HG03457 (cell line): ENCODE results near the gene CHIC2.

Source experiments
- ATAC-seq: cut with Tn5 transposase; IDR thresholded peaks from one replicate; pipeline ENCODE4 v1.9.1; 2021; ENCODE audit warnings: moderate number of reproducible peaks; ENCODE audit not compliant: unreplicated experiment

CHIC2 gene

DNA sequence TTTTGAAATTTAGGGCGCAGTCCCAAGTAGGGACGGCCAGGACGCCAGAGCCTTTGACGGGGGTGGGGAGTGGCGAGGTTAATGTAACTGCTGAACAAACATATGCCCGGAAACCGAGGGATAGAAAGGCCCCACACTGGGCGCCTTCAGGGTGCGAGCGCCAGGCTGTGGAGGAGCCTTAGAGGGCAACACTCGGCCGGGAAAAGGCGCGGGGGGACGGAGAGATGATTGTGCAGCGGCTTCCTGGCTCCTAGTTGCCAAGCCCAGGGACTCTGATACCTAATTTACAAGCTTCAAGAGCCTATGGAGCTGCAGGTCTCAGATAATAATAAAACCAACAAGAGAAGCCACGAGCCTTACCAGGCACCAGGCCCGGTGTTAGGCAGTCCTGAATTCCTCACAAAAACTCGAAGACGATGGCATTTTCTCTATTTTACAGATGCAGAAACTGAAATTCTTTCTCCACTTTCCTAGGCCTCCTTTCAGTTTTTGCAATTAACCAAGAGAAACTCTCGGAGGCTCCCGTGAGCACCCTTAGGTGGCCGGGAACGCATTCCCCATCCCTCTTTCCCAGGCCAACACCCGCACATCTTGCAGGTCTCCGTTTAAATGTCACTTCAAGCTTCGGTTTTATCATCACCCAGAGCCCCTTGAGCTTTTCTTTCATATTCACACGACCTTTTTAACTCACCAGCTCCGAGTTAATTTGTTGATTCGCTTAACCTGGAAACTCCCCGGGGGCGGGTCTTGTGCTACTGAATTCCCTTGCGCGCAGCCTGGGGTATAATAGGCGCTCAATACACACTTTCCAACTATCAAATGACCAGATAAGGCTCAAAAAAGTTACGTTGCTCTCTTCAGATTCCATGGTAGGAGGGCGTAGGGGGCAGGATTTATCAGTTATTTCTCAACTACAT, 29.2 kb upstream of the CHIC2 start:
- ATAC-seq, result no peak

DNA sequence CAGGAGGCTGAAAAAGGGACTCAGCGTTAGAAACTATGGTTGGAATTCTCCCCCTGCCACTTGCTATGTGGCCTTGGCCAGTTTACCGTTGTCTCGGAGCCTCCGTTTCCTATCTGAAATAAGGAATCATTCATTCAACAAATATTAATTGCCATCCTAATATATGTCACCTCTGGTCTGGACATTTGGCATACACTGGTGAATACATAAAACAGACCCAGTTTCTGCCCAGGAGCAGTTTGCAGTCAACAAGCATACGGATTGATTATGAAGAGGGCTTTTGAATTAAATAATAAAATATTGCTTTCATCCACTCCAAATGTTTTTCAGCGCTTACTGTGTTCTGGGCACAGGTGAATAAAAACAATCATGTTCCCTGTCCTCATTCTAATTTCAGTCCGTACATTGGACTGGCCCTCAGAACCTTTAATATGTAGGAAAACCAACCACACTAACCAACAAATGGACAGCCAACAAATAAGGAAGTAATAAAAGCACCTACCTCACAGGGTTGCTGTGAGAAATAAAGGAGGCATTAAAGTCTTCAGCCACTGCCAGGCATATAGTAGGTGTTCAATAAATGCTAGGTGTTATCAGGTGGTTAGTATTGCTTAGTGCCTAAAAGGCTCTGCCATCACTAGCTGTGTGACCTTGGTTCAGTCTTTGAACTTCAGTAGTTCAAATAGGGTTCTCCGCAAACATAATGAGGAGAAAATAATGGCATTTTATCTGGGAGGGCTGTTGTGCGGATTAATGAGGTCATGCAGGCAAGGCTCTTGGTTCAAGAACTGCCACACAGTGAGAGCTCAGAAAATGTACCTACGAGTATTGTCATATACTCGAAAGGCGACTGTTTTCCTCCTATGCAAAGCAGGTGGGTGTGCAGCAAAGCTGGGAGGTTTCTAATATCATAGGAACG, 28.3 kb upstream of the CHIC2 start:
- ATAC-seq, result no peak

DNA sequence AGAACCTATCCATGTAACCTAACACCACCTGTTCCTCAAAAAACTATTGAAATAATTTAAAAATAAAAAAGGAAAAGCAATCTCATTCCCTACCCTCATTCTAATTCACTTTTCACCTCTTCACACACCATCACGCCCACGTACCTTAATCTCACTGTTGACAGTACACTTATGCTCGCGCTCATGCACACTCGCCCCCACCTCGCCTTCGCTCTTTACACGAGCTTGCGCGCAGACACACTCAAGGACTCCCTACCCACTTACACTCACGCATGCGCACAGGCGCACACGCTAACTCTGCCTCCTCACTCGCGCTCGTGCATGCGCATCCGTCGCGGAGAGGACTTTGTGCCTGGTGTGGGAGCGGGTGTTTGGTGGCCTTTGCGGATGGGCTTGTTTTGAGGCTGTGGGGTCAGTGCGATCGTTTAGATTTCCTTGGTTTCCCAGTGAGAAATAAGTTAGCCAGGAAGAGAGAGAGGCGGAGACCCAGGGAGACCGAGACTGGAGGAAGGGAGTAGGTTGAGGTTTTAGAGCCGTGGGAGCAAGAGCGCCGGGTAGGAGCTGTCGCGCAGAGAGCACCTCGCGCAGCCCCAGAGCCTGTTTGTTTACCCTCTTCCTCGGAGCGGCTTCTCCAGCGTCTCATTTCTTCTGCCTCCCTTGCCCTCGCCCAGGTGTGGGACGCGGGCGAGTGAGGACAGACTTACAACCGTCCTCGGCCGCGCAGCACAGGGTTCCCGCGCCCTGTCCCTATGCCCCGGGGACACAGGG, 27.4 kb upstream of the CHIC2 start:
- ATAC-seq, result peak; percentile 58

DNA sequence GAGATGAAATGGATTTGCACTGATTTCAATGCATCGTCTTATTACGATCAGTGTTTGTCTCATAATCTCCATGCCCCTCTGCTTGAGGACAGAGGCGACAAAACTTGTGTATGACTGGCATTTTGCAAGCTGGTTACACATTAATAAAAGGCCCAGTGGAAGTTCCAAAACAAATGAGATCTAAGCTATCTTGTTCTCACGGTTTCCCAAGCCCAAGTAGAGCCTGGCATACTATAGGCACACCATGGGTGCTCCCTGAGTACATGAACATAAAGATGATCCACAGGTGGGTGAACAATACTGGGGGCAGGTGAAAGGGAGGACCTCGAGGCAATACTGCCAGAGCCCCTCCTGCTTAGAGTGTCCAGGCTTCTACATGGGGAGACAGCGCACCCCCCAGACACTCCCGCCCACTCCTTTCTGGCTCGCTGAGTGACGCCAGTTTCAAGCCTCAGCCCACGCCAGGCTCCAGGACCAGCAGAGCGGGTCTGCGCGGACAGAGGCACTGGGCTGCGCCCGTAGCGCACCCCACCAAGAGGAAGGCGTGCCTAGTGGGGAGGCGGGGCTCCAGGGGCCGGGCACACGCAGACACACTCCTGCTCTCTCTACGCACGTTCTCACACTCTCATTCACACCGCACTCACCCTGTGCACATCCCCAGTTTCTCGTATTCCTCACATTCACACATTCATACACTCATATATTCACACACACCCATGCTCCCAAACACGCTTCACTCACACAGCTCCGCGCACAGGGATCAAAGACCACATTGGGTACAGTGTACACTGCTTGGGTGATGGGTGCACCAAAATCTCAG, 26.6 kb upstream of the CHIC2 start:
- no peak for ATAC-seq

DNA sequence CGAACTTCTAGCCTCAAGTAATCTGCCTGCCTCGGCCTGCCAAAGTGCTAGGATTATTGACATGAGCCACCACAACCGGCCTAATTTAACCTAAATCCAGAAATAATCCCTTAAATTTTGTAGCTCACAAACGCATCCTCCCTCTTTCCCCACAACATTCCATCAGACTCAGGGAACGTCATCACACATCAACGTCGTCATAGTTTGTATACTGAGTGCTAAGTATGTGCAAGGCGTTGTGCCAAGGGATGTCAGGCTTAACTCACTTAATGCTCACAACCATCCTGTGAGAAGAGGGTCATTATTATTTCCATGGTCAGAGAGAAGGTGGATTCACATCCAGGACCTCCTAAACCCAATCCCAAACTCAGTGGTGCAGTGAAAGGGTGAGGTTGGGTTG, 26.0 kb upstream of the CHIC2 start:
- ATAC-seq, result no peak

DNA sequence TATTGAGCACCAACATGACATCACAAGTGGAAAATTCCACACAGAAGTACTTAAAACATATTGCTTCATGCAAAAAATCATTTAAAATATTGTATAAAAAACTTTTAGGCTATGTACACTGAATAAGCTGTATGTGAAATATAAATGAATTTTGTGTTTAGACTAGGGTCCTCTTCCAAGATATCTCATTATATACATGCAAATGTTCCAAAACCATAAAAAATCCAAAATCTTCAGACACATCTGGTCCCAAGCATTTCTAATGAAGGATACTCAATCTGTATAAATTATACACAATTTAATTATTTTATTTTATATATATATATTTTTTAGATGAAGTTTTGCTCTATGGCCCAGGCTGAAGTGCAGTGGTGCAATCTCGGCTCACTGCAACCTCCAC, 25.5 kb upstream of the CHIC2 start:
- no peak for ATAC-seq

DNA sequence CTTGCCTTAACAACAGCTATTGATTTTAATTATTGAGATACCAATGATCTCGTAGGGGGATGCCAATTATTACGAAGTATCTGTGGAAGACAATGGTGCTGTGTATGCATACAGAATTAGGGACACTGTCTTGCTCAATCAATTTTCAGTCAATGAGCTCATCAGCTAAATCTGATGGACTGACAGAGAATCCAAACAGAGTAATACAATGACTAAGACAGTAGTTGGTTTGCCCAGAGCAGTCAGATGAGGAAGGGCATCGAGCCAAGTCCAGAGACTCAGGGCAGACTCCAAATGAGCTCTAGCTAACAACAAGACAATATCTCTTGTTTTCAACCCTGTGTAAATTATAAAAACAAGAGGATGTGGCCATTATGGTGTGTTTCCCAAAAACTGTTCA, 20.9 kb upstream of the CHIC2 start:
- no peak for ATAC-seq

DNA sequence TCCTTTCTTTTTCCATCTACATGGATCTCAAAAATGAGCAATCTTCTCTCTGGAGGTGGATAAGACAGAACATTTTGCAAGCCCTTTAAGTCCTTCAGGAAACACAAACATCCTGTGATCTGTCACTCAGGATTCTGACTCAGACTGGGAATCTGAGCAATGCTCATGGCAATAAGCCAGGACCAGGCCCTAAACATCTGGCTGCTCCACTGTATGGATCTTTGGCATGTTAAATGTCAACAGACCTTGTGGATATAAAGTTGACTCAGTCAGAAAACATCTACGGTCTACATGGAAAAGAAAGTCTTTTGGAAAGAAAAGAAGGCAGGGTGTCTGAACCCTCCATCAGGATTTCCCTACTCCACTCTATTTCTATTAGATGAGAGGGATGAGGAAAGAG, 17.8 kb upstream of the CHIC2 start:
- no peak for ATAC-seq

DNA sequence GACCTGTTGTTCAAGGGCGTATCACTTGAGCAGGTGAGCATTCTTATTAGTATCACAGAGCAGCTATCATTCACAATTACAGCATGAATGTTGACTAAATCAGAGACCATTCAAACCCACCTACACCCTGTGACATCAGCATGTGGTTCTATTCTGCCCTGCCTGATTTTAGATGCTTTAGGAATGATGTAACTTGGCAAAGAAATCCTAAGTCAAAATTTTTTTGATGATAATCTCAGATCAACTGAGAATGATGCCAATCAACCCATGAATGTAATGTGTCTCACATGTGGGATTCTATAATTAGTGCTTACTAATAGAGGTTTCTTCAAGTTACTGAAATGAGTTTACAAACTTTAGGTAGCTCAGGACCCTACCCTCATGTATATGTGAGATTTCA, 13.4 kb upstream of the CHIC2 start:
- no peak for ATAC-seq

DNA sequence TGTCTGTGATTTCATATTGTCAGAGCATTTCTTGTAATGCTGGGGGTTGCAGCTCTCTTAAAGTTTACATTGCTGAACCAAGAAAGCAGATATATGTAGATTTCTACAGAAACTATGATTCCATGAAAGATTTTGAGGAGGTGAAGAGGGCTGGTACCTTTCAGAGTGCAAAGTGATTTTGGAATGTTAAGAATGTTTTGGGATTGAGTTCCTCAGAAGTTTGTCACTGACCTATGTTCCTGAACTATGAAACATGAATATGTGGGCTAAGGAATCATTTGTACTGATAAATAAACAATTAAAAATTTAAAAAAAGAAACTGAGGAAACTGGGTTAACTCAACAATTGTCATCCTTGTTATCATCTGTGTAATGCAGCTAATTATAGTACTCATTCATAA, 12.3 kb upstream of the CHIC2 start:
- no peak for ATAC-seq

DNA sequence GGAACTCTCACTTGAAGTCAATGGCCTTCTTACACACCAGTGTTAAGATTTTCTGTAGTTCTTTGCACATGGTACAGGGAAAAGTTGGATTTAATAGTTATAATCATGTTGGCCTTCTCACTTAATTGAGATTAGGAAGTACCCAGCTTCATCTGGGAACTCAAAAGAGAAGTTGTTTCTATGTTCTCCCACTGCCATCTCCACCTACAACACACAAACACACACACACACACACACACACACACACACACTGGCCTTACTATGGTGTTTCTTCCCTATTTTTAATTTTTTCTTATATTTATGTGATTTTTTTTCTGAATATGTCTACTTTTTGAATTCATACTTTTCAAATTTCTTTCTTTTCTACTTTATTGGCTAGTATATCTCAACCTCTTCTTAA, 10.0 kb upstream of the CHIC2 start:
- ATAC-seq, result no peak

DNA sequence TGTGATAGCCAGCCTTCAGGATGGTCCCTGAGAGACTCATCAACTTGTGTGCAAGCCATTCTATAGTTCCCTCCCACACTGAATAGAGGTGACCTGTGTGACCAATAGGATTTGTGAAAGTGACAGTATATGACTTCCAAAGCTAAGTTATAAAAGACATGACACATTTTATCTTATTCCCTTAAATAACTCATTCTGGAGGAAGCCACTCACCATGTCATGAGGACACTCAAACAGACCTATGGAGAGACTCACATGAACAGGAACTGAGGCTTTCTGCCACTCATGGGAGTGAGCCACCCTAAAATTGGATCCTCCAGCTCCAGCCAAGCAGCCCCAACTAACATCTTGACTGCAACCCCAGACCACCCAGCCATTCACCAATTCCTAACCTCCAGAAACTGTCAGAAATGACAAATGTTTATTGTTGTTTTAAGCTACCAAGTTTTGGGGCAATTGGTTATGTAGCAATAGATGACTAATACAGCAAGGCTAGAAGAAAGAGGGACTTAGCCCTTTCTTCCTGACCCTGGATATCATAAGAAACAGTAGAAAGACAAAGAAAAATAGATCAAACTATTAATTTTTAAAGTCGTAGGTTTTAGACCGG, 9.0 kb upstream of the CHIC2 start:
- no peak for ATAC-seq

DNA sequence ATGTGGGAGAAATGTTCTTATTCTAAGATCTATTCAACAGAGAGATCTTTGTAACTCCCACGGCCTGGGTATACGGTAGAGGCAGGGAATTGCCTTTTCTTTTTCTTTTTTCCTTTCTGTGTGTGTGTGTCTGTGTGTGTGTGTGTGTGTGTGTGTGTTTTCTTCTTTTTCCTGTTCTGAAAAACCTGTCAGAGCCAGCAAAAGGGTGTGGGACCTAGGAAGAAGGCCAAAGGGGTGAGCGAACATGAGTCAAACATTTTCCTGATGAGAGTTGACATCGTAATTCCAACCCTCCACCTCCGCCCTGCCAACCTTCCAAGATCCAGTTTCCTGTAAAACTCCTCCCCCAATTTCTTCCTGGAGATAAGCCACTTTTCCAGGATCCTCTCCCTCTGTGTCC, 2.8 kb upstream of the CHIC2 start:
- ATAC-seq, result no peak

DNA sequence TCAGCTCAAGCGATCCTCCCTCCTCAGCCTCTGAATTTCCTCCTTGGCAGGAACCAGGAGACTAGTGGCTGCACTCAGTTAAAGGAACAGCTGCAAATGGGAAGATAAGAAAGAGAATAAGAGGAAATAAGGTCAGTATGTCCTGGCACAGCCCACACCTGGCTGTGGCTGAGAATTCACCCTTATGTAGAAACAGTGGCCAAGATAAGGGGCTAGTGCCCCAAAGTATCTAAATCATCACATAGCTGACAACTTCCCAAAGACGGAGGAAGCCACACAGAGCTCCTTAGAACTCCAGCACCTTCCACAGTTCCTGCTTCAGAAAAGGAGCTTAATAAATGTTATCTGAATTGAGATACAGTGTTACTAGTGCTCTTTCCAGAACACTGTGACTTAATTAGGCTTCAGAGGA, 2.3 kb upstream of the CHIC2 start:
- ATAC-seq, result no peak

DNA sequence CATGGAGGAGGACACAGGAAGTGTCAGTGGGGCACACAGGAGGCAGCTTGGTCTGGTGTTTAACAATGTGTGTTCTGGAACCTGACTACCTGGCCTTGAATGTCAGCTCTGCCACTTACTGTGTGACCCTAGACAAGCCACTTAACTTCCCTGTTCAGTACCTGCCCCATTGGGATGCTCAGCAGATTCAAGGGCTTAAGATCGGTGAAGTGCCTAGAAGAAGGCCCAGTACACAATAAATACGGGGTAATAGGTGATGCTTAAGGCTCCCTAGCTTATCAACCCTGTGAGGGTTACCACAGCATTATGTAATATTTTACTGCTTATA, 1.6 kb upstream of the CHIC2 start:
- ATAC-seq, result no peak

DNA sequence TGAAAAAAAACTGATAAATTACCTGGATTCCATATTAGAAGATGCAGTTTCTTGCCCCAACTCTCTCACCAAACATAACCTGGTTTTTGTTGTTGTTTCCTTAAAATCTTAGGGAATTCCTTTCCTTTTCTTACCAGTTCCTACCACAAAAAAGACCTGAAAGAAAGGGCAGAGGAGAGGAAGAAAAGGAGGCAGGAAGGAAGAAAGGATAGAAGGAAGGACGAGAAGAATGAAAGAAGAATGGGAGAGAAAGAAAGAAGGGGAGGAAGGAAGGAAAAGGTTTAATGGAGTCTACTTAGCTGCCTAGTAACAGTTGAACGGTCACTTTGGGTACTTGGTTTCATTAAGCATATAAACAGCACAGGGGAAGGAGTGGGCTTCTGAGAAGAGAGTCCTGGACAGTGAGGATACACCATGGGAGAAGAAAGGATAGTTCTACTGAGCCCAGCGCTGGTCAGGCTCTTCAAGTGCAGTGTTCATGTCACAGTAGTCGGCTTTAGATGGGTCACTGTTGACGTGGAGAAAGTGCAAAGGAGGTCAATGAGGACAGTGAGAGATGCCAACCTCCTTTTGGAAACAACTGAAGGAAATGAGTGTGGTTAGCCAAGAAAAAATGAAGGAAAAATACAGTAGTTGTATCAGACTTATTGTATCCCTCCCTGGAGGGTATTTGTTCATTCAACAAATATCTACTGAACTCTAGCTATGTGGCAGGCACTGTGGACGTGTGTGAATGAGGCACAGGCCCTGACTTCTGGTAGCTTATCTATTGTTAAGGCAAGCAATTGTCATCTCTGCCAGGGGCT, 1.1 kb upstream of the CHIC2 start:
- ATAC-seq, result no peak

DNA sequence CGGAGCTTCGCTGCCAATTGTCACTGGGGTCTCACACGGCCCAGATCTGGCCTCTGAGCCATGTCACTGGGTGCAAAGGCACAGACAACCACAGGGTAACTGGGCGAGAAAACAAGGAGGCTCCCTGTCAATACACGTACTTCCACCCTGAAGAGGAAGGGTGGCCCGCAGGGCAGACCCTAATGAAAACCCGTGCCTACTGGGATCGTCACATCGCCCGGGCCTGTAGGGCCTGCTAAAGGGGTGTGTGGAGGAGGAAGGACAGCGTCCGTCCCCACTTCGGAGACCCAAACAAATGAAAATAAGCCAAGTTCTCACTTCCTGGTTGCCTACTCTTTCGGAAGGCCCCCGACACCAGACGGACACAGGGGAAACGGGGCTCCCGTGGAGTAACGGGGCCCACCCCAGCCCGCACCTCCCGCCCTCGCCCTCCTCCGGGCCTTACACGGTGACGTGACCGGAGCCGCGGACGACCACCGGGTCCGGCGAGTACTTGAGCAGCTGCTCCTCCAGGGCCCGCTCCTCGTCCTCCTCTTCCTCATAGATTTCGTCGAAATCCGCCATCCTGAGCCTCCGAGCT, 578 bp downstream of the CHIC2 start:
- peak; percentile 19 for ATAC-seq

DNA sequence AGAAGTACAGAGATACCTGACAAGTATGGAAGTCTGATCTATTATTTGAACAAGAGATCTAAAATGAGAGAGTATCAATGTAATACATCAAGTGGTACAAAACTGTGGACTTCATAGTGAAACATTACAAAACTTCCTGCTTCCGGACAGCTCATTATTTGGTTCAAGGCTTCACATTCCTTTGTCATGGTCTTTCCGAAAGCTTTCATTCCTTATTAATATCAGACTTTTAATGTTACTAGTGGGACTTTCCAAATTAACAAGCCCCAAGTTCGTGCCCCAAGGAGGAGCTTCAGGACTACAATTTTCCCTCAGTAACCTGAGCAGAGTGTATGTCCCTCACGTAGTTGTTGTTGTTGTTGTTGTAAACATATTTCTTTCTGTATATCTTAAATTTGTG, 1.2 kb downstream of the CHIC2 start:
- ATAC-seq, result no peak

DNA sequence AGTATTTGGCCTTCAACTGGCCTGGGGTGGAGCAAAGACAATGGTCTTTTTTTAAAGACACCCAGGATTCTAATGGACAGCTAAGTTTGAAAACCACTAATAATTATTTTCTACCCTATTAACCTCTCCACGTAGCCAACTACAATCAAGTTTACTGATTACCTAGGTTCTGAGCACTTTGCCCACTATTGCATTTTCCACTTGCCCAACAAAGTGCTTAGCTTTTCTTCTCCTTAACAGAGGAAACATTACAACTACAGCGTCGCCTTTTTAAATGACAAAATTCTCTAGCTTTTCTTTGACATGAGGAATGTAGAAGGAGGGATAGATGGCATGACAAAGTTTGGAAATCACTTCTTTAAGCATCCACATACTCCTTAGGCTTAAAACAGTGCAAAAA, 2.0 kb downstream of the CHIC2 start:
- no peak for ATAC-seq
